Activated CD4-positive, alpha-beta T cell treated with anti-CD3 and anti-CD28 coated beads, Interleukin-2, amount 50 U/mL, for 1 hour (primary cell): ENCODE data around the gene GRM7.
"Not testable (repeated sequence)": the region's sequence is repeated elsewhere in the genome, so short reads cannot be mapped to it uniquely, and the experiment has no call there.

Experiments
- DNase-seq: peaks from one replicate; pipeline ENCODE4 v3.0.0-alpha.2; 2020

GRM7 gene

DNA sequence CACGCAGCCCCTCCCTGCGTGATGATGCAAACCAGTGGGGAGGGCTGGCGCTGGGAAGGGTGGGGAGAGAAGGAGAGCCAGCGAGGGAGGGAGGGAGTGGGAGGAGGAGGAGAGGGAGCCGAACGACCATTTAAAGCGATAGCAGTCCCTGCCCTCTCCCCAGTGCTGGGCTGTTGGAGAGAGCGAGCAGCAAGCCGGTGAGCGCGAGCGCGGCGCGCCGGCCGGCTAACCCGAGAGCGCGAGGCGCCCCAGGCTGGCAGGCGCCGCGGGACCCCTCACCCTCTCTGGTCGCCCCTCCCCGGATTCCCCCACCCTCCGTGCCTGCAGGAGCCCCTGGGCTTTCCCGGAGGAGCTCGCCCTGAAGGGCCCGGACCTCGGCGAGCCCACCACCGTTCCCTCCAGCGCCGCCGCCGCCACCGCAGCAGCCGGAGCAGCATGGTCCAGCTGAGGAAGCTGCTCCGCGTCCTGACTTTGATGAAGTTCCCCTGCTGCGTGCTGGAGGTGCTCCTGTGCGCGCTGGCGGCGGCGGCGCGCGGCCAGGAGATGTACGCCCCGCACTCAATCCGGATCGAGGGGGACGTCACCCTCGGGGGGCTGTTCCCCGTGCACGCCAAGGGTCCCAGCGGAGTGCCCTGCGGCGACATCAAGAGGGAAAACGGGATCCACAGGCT is at the start of gene GRM7:
GRM7 (plus strand) TSS at position 162 of the 671 bp plus-strand sequence.
- no peak for DNase-seq

GRCh38 chr3:6821411-6821810 is 39.5 kb upstream of the GRM7 start:
- DNase-seq, result no peak

DNA sequence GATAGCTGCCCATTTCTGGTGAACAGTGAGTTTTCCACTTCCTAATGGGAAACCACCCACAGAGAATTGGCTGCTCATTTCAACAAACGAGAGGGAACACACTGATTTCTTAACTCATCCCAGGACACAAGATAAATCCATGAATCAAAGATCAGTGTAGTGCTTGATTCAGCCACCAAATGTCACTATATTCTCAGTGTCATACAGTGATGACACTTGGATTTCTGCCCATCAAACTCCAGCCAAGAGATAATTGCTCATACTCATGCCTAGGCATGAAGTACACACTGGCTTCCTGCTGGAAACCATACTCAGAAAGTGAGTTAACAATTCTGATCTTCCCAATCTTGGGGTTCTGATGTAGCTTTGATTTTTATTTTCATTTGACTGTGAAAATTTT is 35.4 kb upstream of the GRM7 start:
- no peak for DNase-seq

DNA sequence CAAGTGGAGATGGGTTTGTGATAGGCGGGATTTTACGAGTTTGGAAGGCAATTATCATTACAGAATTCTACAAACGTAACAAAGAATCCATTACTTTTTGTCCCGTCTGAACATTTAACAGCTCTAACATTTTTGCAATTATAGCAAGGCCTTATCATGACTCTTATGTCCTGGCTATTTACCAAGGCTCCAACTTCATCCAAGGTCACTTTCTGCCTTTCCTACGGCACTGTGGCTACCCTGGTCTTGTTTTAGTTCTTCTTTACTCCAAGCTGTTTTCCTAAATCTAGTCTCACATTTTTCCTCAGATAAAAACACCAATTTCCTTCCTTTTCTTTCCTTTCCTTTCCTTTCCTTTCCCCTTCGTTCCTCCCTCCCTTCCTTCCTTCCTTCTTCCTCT is 33.5 kb upstream of the GRM7 start:
- DNase-seq, result no peak

DNA sequence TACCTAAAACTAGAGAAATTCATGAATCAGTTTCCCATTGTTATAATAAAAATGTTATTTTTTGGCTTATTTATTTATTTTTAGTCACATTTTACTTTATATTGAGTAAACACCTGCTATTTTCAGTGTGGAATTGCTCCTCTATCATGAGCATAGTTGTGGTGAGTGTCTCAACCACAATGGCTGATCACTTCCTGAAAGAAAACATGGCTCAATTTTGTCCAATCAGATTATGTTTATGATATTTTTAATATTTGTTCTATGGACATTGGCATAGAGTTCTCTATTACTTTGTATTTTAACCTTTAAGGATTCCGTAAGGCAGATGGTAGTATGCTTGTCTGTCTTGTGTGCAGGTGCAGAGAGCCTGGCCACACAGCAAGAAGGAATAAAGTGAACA is 16.2 kb upstream of the GRM7 start:
- DNase-seq, result no peak

GRCh38 chr3:6854184-6854583 is 6.7 kb upstream of the GRM7 start:
- DNase-seq, result no peak

DNA sequence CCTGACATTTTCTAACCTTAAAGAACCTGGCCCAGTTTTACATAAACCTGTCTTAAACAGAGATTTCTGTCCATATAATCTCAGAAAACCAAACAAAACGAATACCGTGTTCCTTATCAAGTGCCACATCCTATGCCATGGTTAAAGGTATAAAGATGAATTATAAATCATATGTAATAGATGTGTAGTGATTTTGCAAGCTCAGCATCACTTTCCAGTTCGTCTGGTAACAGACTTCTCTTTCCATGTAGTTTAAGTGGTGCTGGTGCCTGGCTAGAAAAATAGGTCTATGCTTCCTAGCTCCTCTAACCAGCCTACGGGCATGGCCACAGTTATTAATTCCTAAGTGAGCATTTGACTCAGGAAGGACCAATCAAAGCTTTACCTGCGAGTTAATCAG is 3.4 kb upstream of the GRM7 start:
- no peak for DNase-seq

DNA sequence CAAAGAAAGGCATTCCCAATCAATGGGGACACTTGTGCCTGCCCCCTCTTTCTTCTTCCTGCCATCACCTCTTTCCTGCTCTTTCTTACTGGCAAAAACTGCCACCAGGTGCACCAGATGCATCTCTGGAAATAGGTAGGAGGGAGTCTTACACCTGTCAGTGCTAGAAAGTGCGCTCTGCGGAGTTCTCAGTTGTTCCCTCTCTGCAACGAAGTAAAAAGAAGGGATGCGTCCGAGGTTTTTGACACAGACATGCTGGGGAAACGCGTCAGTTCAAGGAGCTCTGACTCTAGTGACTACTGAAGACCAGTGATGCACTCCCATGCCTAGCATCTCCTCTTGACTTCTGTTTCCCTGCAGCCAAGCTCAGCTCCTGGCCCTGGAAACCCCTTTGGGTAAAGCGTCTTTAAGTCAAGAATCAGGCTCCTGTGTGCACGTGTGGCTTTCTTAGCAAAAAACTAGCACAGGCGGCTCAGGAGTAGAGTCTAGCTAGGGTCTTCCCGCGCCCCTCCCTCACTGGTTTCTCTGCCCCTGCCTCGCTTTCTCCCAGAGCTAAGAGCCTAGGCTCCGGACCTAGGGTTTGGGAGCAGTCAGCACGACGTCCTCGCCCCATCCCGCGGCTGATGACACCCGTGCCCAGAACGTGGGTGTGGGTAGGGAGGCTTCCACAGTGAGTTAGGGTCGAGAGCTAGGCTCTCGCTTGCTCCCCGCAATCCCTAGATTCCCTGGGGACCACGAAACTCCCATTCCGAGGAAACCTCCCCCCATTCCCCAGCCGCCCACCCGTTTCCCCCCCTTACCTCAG is 564 bp upstream of the GRM7 start:
- no peak for DNase-seq

GRCh38 chr3:6861625-6862000 is 698 bp downstream of the GRM7 start:
- DNase-seq, result no peak

DNA sequence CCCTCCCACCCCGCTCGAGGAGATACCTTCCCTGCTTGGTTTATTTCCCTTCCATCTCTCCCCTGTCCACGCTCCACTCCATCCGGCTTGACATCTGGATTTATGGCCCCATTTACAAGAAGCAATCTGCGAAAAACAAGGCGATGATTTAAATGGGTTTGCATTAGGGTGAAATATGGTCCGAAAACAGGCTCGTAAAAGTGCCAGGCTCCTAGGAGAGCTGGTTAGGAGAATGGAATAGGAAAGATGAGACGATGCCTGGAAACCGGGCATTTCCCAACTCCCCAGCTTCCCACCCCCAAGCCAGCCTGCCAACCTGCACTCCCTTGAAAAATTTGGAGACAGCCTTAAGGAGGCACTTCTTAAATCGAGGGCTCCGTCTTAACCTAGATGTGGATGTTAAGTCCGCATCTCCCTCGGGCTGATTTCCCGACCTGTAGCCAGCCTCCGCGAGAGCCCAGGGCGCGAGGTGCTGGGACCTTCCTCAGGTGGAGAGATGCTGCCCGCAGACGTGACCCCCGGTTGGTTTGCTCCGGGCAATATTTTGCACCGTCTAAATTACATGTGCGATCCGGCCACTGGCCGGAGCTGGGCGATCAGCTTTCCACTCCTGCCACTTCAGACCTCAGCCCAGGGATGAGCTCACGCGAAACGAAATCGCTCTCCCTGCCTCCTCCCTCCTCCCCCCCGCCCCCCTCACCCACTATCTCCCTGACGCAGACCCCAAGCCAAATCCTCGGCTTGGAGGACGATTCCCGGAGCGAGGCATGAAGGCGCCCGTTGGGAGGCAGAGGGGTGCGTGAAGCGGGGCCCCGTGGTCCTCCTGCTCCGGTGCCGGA is 1.3 kb downstream of the GRM7 start:
- DNase-seq, result no peak

DNA sequence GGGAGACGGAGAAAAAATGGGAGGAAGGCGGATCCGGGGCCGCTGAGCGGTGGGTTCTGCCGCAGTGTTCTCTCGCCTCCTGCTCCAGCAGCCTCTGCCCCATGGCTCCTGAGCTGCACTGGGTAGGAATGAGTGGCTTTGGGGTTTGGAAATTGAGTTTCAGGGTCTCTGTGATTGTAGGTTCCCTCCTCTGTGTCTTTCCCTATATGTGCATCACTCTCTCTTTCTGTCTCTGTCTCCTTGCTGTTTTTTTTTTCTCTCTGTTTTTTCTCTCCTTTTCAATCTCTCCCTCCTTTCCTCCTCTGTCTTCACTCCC is 1.9 kb downstream of the GRM7 start:
- DNase-seq, result no peak

- DNase-seq, result no peak
Measured at GRCh38 chr3:6867269-6867668, 6.4 kb downstream of the GRM7 start.

DNA sequence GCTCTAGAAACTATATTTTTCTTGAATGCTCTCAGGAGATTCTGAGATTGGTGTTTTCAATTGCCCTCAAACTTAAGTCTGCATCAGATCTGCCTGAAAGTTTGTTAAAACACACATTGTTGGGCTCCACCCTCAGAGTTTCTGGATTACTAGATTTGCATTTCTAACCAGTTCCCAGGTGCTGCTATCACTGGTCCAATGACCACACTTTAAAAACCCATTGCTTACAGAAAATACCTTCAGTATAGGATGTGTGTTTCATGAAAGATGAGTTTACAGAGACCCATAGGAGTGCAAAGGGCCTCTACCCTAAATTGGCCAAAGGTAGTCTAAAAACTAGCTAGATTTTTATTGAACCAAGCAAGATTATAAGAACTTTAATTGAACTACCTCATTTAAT is 17.8 kb downstream of the GRM7 start:
- no peak for DNase-seq

- DNase-seq, result no peak
Measured at GRCh38 chr3:6912240-6912639, 51.3 kb downstream of the GRM7 start.

GRCh38 chr3:6915898-6916297 is 55.0 kb downstream of the GRM7 start:
- no peak for DNase-seq

DNA sequence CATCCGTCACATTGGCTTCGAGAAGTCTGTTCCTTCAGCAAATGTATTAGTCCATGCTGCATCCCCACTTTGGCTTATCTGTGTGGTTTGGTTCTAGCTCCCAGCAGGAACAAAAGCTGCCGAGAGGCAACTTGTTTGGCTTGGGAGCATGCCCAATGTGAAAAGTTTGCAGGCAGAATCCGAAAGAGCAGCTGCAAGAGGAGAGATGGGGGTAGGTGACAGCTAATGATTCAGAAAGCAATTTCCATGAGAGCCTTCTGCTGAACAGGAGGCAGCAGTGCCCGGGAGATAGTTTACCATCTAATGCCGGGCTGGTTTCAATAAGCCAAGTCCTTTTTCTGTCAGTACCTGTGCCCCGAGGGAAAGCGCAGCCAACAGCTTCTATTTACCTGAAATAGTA is 60.2 kb downstream of the GRM7 start:
- no peak for DNase-seq

- DNase-seq, result no peak
Measured at GRCh38 chr3:6921876-6922275, 61.0 kb downstream of the GRM7 start.

DNA sequence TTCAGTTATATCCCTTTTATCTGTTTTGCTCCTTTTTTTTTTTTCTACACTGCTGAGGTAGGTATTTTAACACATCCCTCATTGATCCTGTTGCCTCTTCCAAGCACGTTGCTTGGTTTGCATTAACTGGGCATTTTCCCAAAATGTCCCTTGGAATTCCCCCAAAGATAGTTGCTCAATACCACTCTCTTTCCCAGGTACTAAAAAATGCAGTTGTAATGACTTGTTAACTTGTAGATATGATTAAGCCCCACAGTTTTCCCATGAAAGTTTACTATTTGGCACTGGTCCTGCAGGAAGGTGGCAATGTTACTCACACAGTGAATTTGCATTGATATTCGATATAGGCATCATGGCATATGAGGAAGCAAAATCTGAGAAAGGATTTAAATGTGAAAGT is 67.1 kb downstream of the GRM7 start:
- DNase-seq, result no peak

GRCh38 chr3:6929918-6930317 is 69.0 kb downstream of the GRM7 start:
- DNase-seq, result no peak

DNA sequence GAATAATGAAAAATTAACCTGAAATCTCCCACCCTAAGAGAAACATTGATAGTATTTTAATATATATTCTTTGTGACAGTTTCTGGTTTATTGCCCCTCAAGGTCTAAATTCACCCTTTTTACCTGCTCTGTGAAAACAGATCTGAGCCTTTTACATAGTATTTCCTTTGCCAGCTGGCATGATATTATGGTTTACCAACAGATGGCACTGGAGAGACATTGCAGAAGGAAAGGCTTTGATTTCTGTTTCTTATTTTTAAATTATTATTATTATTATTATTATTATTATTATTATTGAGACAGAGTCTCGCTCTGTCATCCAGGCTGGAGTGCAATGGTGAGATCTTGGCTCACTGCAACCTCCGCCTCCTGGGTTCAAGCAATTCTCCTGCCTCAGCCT is 74.5 kb downstream of the GRM7 start:
- not testable (repeated sequence) for DNase-seq

- DNase-seq, result no peak
Measured at GRCh38 chr3:6935970-6936369, 75.1 kb downstream of the GRM7 start.

DNA sequence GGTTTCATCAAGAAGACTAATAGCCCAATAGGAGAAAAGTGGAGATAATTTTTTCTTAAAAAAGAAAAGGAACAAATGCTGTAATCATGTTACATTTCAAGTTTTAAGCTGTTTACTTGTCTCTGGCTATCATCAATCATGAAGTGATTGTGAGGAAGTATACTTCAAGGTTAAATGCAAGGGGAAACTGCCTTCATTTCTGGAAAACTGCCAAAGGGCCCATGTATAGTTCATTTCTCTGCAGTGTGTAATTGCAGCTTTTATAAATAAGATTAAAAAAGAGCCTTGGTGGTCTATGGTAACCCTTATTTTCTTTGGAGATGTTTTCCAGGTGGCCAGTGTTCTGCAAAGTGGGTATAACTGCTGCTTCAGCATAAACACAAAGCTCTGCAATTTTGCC is 101.9 kb downstream of the GRM7 start:
- no peak for DNase-seq

- no peak for DNase-seq
Measured at GRCh38 chr3:6965881-6966280, 105.0 kb downstream of the GRM7 start.

GRCh38 chr3:6971933-6972332 is 111.0 kb downstream of the GRM7 start:
- no peak for DNase-seq
